Esophagus muscularis mucosa (tissue), 3 donors: Measurements from ENCODE around the gene MACROH2A1.

Experiments used
- CTCF ChIP-seq, 3 experiments: fragments of 200-600 bp in 2 of 3; fragments of 450-650 bp in 1 of 3; sonication (generic) in 2 of 3; IDR thresholded peaks; one replicate each; pipeline ENCODE4 v1.5.1; 2017 to 2019; ENCODE audit warnings: antibody characterized with exemption in 3 of 3, mild to moderate bottlenecking in 2 of 3, moderate library complexity in 1 of 3
- POLR2AphosphoS5 ChIP-seq, 2 donors: sonication (generic); formaldehyde crosslinking; IDR thresholded peaks; one replicate each; pipeline ENCODE4 v1.6.1; 2017; ENCODE audit warnings: antibody characterized with exemption in 2 of 2

GRCh38 chr5:135444360-135444759, 45.3 kb upstream of the MACROH2A1 start:
- TF ChIP-seq CTCF (IDR thresholded peaks at IDR 0.05) (no peak), POLR2AphosphoS5 (IDR thresholded peaks at IDR 0.05) (no peak)
